GM19468 (cell line): Measurements from ENCODE around the gene PLPP3.

ENCODE experiments used
- ATAC-seq: cut with Tn5 transposase; IDR thresholded peaks from one replicate; pipeline ENCODE4 v1.9.1; 2021; ENCODE audit warnings: mild to moderate bottlenecking, moderate library complexity, moderate number of reproducible peaks; ENCODE audit not compliant: unreplicated experiment; ENCODE audit errors: extremely low read depth

PLPP3 gene

DNA sequence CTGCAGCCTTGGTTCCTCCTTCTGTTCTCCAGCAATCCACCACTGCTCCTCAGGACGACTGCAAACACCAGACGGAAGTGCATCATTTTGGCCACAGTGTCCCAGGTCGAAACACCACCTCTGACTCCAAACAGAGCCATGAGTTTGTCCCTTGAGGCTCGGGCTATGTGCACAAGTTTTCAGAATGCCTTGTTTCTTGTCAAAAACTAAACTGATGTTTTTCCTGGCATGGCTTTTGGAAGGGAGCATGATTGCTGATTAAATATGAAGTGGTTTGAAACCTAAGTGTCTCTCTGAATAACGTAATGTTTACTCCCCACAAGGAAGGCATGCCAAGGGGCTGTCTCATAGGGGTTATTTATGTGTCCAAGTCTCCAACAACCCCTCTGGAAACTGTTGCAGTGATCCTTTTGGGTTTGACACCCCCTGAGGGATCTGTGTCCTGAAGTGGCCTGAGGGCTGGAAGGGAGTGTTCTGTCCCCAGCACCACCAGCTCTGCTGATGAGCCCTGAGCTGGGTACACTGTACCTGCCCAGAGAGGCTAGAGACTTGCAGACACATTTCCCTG lies 132.7 kb downstream of the PLPP3 start:
- ATAC-seq: no peak

DNA sequence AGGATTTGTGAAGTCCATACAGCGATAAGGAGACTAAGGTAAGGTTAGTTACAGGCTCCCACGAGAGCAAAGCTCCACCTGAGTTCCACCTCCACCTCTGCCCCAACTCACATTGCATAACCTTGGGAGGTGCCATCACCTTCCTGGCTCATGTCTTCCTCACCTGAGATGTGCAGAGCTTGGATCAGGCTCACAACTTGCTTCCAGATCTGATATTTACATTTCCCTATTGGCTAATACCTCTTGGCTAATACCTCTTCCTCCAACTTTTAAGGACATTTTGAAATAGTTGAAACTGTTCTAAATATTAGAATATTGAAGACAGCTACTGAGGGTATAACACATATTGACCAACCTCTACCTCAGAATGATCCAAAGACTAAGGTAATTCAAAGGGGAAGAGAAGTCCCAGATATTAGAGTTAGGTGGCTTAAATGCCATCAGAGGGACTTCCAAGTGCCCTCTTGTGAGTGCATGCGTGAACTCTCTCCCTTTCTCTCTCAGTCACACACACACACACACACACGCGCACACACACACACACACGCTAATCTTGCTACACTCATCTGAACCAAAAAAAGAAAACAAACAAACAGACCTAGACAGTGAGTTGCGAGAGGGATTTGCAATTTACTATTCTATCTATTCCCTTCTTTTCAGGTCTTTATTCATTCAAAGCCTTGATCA lies 134.3 kb downstream of the PLPP3 start:
- no peak for ATAC-seq
